HCT116 (cell line): ENCODE results near the gene RBFOX2.

Experiments
- ATF3 ChIP-seq: IDR thresholded peaks from 2 replicates; pipeline ENCODE4 v1.6.1; 2012
- EZH2phosphoT487 ChIP-seq: fragments of 200-600 bp; IDR thresholded peaks from 2 replicates; pipeline ENCODE4 v1.6.1; 2018; ENCODE audit warnings: antibody characterized with exemption, borderline replicate concordance
- POLR2A ChIP-seq: IDR thresholded peaks from 2 replicates; pipeline ENCODE4 v1.7.0; 2011; ENCODE audit warnings: borderline replicate concordance; ENCODE audit not compliant: insufficient read depth, insufficient read length; ENCODE audit errors: extremely low read depth
- RAD21 ChIP-seq: IDR thresholded peaks from 2 replicates; pipeline ENCODE4 v1.6.1; 2012; ENCODE audit warnings: low read depth, mild to moderate bottlenecking

DNA sequence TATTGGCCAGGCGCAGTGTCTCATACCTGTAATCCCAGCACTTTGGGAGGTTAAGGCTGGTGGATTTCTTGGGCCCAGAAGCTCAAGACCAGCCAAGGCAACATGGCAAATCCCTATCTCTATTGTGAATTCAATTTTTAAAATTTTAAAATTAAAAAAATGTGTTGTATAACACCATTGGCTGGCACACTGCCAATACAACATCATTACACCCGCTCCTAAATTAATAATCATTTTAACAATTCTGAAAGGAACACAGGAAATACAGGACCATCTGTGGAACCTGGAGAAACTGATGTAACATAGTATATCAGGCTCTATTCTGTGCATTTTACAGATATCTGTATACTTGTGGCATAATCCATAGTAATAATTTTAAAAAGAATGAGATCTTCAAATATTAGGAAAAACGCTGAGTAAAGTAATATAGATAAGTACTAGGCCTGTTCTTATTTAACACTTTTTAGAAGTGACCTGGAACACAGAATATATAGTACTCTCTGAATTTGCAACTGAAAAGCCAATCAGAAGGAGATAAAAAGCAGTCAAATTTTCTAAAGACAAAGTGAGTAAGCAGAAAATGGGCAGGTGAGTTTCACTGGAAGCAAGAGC is 186.6 kb downstream of the RBFOX2 start:
- no peak for TF ChIP-seq POLR2A
- TF ChIP-seq RAD21: no peak
- no peak for TF ChIP-seq ATF3
- no peak for TF ChIP-seq EZH2phosphoT487
